ENCODE data around the gene EIF3M.
"Not testable (repeated sequence)": the region's sequence is repeated elsewhere in the genome, so short reads cannot be mapped to it uniquely, and the experiment has no call there.

EIF3M gene

DNA sequence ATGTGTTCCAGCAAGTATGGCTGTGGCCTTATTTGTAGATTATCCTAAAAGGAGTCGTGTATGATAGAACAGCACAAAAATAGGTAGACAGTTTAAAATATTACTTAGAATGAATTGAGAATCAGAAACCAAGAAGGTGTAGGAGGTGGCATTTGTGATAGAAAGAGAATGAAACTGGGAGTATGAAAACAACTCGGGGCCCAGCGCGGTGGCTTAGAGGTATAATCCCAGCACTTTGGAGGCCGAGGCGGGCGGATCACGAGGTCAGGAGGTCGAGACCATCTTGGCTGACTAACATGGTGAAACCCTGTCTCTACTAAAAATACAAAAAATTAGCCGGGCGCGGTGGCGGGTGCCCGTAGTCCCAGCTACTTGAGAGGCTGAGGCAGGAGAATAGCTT lies 12.5 kb downstream of the EIF3M start:
- peak in 1 of 2 donors; percentile 16 for DNase-seq (ENCODE audit: low read depth in 2 of 2)

DNA sequence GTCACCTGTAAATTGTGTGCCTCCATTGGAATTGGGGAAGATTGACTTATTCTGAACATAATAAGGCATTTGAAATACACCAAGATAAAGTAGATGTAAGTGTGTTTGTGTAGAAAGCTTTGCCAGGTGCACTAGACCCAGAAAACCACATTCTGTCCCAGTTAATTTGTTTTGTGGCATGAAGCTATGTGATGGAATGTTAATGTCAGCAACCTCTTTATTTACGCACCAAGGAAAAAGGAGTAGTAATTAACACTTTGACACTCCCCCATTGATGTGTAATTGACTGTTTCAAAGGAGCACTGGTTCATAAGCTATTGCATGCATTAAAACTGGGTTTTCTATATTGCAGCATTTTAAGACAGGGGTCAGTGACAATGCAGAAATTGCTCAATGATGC lies 14.3 kb downstream of the EIF3M start:
- DNase-seq (ENCODE audit: low read depth in 2 of 2) = no peak

DNA sequence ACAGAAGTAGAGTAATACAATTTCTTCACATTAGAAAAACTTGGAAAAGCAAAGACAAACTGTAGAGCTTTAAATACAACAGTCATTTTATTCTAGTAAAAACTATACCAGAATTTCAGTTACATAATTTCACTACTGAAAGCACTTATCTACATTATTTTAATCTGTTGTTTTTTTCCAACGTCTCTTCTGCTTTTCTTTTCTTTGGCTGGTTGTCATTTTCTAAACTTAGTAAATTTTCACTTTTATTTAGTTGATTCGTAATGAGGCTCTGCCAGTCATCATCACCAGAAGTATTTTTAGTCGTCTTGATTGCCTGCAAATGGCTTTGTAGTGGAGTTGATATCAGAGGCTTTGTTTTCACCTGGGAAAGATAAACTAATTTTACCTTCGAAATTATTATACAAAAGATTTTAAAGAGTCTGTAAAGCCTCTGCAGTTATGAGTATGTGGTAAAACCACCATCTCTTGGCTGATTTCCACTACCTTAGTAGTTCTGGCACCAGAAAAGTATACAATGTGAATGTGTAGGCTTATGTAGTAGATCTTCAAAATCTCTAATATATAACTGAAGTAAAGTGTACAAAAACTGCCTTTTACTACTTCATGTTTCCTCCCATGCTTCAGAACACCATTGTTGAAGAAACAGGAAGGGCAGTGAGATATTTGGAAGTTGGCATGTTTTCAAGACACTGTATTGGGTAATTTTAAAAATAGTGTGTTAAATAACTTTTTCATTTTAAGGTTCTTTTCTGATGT lies 19.2 kb downstream of the EIF3M start:
- DNase-seq (ENCODE audit: low read depth in 2 of 2) = no peak

DNA sequence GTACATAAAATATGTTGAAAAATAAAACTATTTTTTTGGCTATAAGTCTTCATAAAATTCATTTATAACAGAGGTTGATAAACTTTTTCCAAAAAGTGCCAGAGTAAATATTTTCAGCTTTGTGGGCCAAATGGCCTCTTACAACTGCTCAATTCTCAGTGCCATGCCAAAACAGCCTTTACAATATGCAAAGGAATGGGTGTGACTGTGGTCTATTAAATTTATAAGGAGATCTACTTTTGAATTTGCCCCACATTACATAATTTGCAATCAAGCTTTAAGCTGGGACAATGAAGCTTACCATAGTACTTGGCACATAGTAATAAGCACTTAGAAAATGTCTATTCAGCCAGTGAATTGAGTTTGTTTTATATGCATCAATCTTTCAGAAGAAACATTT lies 22.6 kb downstream of the EIF3M start:
- DNase-seq (ENCODE audit: low read depth in 2 of 2) = no peak

DNA sequence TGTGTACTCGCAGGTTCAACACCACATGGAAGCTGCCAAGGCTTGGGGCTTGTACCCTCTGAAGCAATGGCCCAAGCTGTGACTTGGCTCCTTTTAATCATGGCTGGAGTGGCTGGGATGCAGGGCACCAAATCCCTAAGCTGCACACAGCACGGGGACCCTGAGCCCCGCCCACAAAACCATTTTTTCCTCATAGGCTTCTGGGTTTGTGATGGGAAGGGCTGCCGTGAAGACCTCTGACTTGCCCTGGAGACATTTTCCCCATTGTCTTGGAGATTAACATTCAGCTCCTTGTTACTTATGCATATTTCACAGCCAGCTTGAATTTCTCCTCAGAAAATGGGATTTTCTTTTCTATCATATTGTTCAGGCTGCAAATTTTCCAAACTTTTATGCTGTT lies 25.2 kb downstream of the EIF3M start:
- not testable (repeated sequence) for DNase-seq (ENCODE audit: low read depth in 2 of 2)

DNA sequence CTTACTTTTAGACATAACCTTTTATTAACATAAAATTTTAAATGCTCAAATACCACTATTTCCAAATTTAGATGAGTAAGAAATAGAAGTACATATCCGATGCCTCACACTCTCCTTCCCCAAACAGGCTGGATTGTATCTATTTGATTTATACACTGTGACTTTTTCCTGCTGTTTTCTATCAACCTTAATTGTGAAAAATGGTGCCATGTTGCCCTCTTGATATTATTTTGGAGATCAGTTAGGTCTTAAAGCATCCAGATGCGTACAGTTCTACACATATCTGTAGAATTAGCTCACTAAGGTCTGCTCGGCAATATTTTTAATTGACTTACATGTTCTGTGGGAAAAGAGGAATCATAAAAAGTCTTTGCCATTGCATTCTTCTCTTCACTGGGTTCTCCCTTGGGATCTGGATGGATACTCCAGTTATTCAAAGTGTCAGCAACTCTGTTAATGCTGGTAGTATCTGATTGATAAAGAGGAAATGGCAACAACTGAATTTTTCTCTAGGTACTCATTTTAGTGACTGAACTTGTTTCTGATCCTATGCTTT lies 27.2 kb downstream of the EIF3M start:
- no peak for DNase-seq (ENCODE audit: low read depth in 2 of 2)

DNA sequence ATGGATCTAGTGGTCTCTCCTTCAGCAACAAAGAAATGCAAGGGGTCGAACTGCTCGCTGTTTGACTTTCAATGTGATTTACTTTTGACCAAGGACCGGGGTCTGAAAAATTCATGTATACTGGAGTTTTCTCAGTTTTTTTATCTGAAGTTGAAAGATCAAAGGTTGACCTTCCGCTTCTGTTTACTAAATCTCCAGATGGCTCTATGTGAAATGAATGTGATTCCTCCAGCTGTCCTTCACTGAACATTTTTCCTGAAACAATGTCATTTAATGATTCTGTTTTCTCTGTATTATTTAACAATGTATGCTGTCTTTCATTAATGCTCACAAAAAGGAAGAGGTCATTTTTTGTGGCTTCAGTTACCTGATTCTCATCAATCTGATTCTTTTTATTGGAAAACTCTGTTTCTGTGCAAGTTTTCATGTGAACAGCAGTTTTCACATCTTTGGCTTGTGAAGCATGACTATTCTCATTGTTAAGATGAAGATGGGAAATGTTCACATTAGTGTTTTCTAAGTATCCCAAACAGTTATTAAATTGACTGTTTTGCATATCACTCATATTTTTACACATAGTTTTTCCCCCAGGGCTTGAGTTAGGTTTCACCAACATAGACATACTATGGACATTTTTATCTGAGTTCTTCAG lies 30.0 kb downstream of the EIF3M start:
- DNase-seq (ENCODE audit: low read depth in 2 of 2) = no peak

DNA sequence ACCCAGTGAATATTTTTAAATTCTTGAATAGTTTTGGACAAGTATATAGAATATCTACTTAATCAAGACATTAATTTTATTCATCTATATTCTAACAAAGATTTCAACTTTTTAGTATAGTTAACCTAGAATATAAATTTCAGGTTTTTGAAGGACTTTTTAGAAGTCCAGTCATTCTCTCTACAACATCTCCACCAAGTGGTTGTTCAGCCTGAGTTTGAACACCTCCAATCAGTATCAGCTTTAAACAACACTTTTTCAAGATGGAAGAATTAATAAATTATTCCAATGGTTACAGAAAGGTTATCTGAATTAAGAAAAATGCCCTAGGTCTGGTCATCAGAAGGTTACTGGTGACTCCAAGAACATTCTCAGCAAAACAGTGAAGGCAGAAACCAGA lies 31.8 kb downstream of the EIF3M start:
- no peak for DNase-seq (ENCODE audit: low read depth in 2 of 2)

DNA sequence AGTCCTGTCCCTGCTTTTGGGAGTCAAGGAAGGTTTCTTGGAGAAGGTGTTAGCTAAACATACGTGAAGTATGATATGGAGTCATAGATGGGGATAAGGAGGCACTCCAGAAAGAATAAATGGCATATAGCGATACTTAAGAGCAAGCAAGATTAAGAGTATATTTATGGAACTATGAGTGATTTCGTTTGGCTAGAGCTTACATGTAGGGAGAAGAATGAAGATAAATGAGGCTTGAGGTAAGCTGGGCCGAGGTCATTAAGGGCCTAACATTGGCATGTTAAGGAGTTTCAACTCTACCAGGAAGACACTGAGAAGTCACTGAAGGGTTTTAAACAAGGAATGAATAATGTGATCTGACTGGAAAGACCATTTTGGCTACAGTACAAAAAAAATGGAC lies 33.3 kb downstream of the EIF3M start:
- no peak for DNase-seq (ENCODE audit: low read depth in 2 of 2)

DNA sequence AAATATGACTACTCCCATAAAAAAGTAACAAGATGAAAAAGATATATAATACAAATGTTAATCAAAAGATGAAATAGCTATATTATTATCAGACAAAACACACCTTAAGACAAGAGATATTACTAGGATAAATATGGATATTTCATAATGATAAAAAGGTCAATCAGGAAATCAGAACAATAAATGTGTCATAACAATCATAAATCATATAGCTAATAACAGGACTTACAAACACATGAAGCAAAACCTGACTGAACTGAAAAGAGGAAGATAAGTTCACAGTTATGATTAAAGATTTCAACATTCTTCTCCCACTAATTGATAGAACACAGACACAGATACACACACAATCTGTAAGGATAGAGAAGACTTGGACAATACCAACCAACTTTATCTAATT lies 47.2 kb downstream of the EIF3M start:
- DNase-seq (ENCODE audit: low read depth in 2 of 2) = no peak

DNA sequence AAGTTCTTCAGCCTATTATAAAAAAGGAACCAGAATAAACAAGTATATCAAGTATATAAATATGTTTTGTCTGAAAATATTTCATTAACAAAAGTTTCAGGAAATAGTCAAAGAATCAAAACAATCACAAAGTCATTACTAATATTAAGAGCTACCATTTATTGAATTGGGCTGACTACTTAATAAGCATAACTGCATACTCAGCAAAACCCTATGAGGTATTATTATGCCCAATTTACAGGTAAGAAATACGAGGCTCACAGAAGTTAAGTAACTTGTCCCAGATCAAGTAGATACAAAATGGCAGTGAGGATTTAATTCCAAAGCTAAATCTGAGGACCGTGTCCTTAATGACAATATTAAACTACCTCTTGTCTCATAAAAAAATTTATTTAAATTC lies 52.2 kb downstream of the EIF3M start:
- DNase-seq (ENCODE audit: low read depth in 2 of 2) = no peak

DNA sequence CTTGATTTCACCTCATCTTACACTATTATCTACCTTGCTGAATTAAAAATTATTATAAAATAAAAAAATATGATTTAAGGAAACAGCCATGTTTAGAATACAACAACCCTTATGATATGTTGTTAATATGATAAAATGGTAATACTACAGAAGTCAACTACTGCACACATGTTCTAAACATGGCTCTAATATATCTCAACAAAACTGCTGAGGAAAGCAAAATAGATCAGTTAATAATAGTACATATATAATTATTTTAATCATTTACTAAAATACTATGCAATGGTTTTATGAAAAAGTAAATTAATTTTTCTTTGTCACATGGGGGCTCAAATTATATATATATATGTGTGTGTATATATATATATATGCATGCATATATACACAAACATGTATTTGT lies 57.7 kb downstream of the EIF3M start:
- no peak for DNase-seq (ENCODE audit: low read depth in 2 of 2)

DNA sequence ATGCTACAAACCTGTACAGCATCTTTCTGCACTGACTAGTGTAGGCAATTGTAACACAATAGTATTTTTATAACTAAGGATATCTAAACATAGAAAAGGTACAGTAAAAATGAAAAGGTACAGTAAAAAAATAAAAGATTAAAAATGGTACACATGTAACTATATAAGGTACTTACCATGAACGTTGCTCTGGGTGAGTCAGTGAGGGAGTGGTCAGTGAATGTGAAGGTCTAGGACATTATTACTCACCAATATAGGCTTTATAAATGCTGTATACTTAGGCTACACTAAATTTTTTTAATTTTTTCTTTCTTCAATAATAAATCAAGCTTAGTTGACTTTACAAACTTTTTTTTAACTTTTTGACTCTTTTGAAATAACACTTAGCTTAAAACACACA lies 59.9 kb downstream of the EIF3M start:
- DNase-seq (ENCODE audit: low read depth in 2 of 2) = no peak

Data from activated CD4-positive, alpha-beta T cell treated with anti-CD3 and anti-CD28 coated beads for 24 hours (primary cell).